ENCODE data around the gene VWA3A. TPM values are rescaled to one million over a fixed set of nuclear protein-coding genes. Genes with fewer than 3 reads are reported as not detected.

Gene VWA3A
- total RNA-seq, 1 donor from 2014 or later: 0.20 TPM

GRCh38 chr16:22195695-22196558 lies 103.6 kb downstream of the VWA3A start:
- intact Hi-C loops (cut with micrococcal nuclease): loop anchor here (1.0 to 10.0 kb wide), 6 partner anchors 10 to 239 kb away; partner anchors contain the start of genes EEF2K and POLR3E

- intact Hi-C loops (cut with micrococcal nuclease): loop anchor here (2.0 to 10.0 kb wide), 2 partner anchors 74 to 238 kb away; no protein-coding TSS in a partner anchor
Observed at GRCh38 chr16:22196559-22197168, 104.3 kb downstream of the VWA3A start.

- intact Hi-C loops (cut with micrococcal nuclease): loop anchor here (10.0 kb wide), 1 partner anchor 236 kb away; no protein-coding TSS in a partner anchor
Observed at GRCh38 chr16:22198547-22199293, 106.4 kb downstream of the VWA3A start.

GRCh38 chr16:22202261-22202637 lies 109.9 kb downstream of the VWA3A start:
- intact Hi-C loops (cut with micrococcal nuclease): no loop called here

GRCh38 chr16:22203091-22203490 lies 110.8 kb downstream of the VWA3A start:
- intact Hi-C loops (cut with micrococcal nuclease): no loop called here

GRCh38 chr16:22204091-22204655 lies 111.8 kb downstream of the VWA3A start:
- intact Hi-C loops (cut with micrococcal nuclease): no loop called here

GRCh38 chr16:22205577-22206012 lies 113.3 kb downstream of the VWA3A start:
- intact Hi-C loops (cut with micrococcal nuclease): loop anchor here (1.0 to 2.0 kb wide), 7 partner anchors 10 to 92 kb away; partner anchors contain the start of gene POLR3E

- intact Hi-C loops (cut with micrococcal nuclease): loop anchor here (1.0 to 2.0 kb wide), 7 partner anchors 9 to 91 kb away; partner anchors contain the start of gene POLR3E
Observed at GRCh38 chr16:22206013-22206841, 113.9 kb downstream of the VWA3A start, which contains the start of gene EEF2K. TSS of gene EEF2K (plus strand) at chr16:22206278. CDS start at chr16:22225730, 19,452 bp downstream.

Other genes starting within 250 kb of the VWA3A start
- 239 and 269 TPM in 2 replicates for gene NPIPB4, start 234.8 kb upstream of the VWA3A start, total RNA-seq
- gene UQCRC2, start 139.2 kb upstream of the VWA3A start, total RNA-seq: 230 and 234 TPM in 2 replicates
- gene PDZD9, start 91.4 kb upstream of the VWA3A start, total RNA-seq: not detected in 2 replicates
- 16.0 and 17.6 TPM in 2 replicates for gene MOSMO, start 84.4 kb upstream of the VWA3A start, total RNA-seq
- gene SDR42E2, start 70.0 kb downstream of the VWA3A start, total RNA-seq: 0.10 and 0.20 TPM in 2 replicates
- 23.0 and 25.2 TPM in 2 replicates for gene EEF2K, start 113.7 kb downstream of the VWA3A start, total RNA-seq
- 65.2 and 70.0 TPM in 2 replicates for gene POLR3E, start 204.9 kb downstream of the VWA3A start, total RNA-seq